GM18520 (cell line): ENCODE results near the gene RNF41.

ENCODE experiments used
- ATAC-seq: cut with Tn5 transposase; IDR thresholded peaks from one replicate; pipeline ENCODE4 v1.9.1; 2021; ENCODE audit not compliant: unreplicated experiment

Gene RNF41

GRCh38 chr12:56154246-56154771 lies 67.4 kb downstream of the RNF41 start:
- no peak for ATAC-seq

- no peak for ATAC-seq
Observed at GRCh38 chr12:56153678-56154065, 68.0 kb downstream of the RNF41 start.

- ATAC-seq: no peak
Observed at GRCh38 chr12:56152756-56153677, 68.7 kb downstream of the RNF41 start.
